ENCODE data around the gene ZNF33A.
"Not testable (repeated sequence)": the region's sequence is repeated elsewhere in the genome, so short reads cannot be mapped to it uniquely, and the experiment has no call there.

- not testable (repeated sequence) for TF ChIP-seq CTCF, POLR2A (IDR thresholded peaks at IDR 0.05)
Measured at GRCh38 chr10:38055274-38055894, 44.9 kb downstream of the ZNF33A start.
